HG03442 (cell line): ENCODE data around the gene RGS13.
A peak's percentile ranks its signal among the peaks of the same experiment; 100 is the strongest.

Experiments
- ATAC-seq: cut with Tn5 transposase; IDR thresholded peaks from one replicate; pipeline ENCODE4 v1.9.1; 2021; ENCODE audit warnings: mild to moderate bottlenecking, moderate library complexity; ENCODE audit not compliant: unreplicated experiment

RGS13 gene

GRCh38 chr1:192626366-192627179 is 9.4 kb upstream of the RGS13 start:
- peak; percentile 86 for ATAC-seq

DNA sequence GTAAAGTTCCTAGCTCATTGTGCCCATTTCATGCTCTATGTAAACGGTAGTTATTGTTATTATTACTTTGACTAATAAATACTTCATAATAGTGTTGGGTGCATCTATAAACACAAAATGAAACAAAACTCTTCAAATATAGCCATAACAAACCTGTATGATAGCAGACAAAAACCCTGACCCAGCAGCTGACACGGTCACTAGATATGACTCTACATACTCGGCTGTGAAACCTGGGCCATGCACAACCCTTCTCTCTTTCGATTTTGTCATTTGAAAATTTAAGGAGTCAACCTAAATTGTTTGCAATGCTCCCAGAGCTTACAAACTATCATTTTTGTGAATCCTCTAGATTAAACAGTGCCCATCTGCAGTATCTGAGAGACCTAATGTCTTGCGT is 8.0 kb upstream of the RGS13 start:
- peak; percentile 32 for ATAC-seq

DNA sequence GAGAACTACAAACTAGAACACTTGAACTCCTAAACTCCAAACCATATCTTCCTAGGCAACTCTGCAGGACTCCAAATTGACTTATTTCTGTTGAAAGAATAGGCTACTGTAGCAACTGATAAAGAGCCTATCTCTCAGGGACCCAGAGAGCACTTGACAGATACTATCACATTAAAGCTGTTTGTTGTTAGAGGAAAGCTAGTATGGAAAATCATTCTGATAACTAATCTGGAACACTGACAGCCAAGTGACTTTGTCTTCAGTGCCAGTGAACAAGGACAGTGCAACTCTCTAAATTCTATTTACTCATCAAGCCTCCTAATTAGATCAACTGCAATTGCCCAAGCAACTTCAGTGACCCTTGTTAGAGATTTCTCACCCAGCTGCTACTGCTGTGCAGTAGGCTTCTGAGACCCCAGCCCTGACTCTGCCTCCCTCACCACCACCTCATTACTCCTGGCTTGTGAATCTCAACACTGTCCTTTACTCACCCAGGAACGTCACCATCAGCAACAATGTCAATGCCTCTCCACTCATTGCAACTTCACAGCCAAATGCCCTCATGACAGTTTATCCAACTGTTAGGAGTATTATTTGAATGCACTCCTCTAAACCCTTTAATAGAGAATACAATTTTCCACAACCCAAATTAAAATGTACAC is 7.4 kb upstream of the RGS13 start:
- ATAC-seq: no peak

DNA sequence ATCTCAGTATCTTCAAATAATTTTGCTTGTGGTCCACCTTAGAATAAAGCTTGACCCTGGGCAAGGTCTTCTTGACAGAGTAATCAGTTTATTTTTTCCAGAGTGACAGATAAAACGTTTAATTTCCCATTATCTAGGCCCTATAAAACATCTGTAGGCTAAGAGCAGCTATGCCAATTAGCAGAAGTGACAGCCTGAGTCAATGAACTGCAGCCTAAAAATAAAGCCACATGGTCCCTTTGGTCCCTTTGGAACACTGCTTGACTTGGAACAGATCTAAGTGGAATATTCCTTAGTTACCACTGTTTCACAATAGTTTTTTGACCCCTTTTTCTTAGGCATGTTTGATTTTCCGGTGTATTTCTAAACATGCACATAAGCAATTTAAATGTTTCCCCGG is 6.3 kb upstream of the RGS13 start:
- no peak for ATAC-seq

- no peak for ATAC-seq
Observed at GRCh38 chr1:192630521-192631287, 5.2 kb upstream of the RGS13 start.

- no peak for ATAC-seq
Observed at GRCh38 chr1:192631749-192632148, 4.2 kb upstream of the RGS13 start.

- no peak for ATAC-seq
Observed at GRCh38 chr1:192632188-192632587, 3.8 kb upstream of the RGS13 start.

GRCh38 chr1:192632641-192633532 is 3.1 kb upstream of the RGS13 start:
- ATAC-seq: no peak

GRCh38 chr1:192633533-192634253 is 2.3 kb upstream of the RGS13 start:
- ATAC-seq: no peak

- no peak for ATAC-seq
Observed at GRCh38 chr1:192635041-192635440, 906 bp upstream of the RGS13 start.

- peak; percentile 94 for ATAC-seq
Observed at GRCh38 chr1:192639607-192640368, 3.8 kb downstream of the RGS13 start.

DNA sequence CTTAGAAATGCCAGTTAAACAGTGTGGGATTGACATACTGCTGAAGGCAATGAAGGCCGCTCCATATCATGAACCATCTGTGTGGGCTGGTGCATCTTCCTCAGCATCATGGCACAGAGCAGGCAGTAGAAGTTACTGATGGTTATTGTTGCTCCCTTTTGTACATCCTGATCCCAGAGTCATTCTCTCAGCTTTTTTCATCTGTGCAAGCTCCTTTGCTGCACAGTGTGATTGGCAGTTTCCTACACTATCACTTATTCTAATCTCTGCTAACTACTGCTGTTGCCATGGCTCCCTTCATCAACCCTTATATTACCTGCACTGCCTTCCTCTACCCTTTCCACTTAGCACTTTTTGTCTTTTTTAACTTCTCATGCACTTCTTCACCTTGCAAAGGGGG is 16.2 kb downstream of the RGS13 start:
- no peak for ATAC-seq

GRCh38 chr1:192654120-192654519 is 18.2 kb downstream of the RGS13 start:
- no peak for ATAC-seq

- ATAC-seq: no peak
Observed at GRCh38 chr1:192654591-192655251, 18.8 kb downstream of the RGS13 start.

- no peak for ATAC-seq
Observed at GRCh38 chr1:192657760-192658159, 21.8 kb downstream of the RGS13 start.

GRCh38 chr1:192658255-192658654 is 22.3 kb downstream of the RGS13 start:
- ATAC-seq: no peak

DNA sequence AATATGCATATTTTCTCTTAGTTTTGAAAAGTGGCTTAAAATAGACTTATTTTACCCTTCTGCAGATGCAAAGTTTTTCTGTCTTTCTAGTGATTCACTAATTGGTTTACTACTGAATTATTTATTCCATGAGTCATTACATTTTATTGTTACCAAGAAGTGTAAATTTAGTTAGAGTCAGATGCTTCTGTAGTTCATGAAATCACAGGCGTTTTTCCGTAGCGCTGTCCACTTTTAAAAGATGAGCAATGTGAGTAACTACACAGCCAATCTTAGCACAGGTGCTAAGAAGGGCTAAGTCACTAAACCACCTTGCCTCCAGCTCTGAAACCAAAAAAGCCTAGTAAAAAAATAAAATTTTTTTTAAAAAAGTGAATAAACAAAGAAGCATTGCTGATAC is 24.7 kb downstream of the RGS13 start:
- ATAC-seq: no peak

- ATAC-seq: no peak
Observed at GRCh38 chr1:192668409-192668983, 32.5 kb downstream of the RGS13 start.
